ENCODE data around the gene KLRB1. TPM values are rescaled to one million over a fixed set of nuclear protein-coding genes. Genes with fewer than 3 reads are reported as not detected.
A peak's percentile ranks its signal among the peaks of the same experiment; 100 is the strongest.
"Not testable (repeated sequence)": the region's sequence is repeated elsewhere in the genome, so short reads cannot be mapped to it uniquely, and the experiment has no call there.

KLRB1 gene
- total RNA-seq, 2 experiments from 2014 or later, result 4.7 to 4.9 TPM

GRCh38 chr12:9648701-9649531 is 41.2 kb upstream of the KLRB1 start:
- peaks cover 80% of the 10 kb centered on the region for H3K36me3 Mint-ChIP-seq (ENCODE audit: low read depth)
- H3K27me3 Mint-ChIP-seq, result no peaks in the 10 kb centered on the region
- H3K27ac Mint-ChIP-seq, result peak overlapping the region; percentile 99
- no peak for ATAC-seq
- peaks cover 53% of the 10 kb centered on the region for H3K4me1 Mint-ChIP-seq (ENCODE audit: low read depth)
- DNase-seq, result peak; percentile 24
- intact Hi-C loops (cut with micrococcal nuclease), result loop anchor here (1.0 to 5.0 kb wide), 2 partner anchors 24 to 93 kb away; no protein-coding TSS in a partner anchor
- TF ChIP-seq, protein P1, sequence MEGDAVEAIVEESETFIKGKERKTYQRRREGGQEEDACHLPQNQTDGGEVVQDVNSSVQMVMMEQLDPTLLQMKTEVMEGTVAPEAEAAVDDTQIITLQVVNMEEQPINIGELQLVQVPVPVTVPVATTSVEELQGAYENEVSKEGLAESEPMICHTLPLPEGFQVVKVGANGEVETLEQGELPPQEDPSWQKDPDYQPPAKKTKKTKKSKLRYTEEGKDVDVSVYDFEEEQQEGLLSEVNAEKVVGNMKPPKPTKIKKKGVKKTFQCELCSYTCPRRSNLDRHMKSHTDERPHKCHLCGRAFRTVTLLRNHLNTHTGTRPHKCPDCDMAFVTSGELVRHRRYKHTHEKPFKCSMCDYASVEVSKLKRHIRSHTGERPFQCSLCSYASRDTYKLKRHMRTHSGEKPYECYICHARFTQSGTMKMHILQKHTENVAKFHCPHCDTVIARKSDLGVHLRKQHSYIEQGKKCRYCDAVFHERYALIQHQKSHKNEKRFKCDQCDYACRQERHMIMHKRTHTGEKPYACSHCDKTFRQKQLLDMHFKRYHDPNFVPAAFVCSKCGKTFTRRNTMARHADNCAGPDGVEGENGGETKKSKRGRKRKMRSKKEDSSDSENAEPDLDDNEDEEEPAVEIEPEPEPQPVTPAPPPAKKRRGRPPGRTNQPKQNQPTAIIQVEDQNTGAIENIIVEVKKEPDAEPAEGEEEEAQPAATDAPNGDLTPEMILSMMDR (IDR thresholded peaks at IDR 0.05), result no peak
- ChIA-PET POLR2A (interaction anchor here (0.8 to 26.1 kb wide), 21 partner anchors 10 to 906 kb away, joined by 3 to 745 read pairs (median 6); partner anchors contain the start of genes CD69, CLEC2B and CLEC2D), CTCF (interaction anchor here (0.9 to 2.7 kb wide), 10 partner anchors 13 to 607 kb away, joined by 3 to 9 read pairs (median 6); partner anchors contain the start of gene CD69)
- H3K9me3 Mint-ChIP-seq, result peaks cover 12% of the 10 kb centered on the region
- H3K4me3 Mint-ChIP-seq, result peak overlapping the region; percentile 98

DNA sequence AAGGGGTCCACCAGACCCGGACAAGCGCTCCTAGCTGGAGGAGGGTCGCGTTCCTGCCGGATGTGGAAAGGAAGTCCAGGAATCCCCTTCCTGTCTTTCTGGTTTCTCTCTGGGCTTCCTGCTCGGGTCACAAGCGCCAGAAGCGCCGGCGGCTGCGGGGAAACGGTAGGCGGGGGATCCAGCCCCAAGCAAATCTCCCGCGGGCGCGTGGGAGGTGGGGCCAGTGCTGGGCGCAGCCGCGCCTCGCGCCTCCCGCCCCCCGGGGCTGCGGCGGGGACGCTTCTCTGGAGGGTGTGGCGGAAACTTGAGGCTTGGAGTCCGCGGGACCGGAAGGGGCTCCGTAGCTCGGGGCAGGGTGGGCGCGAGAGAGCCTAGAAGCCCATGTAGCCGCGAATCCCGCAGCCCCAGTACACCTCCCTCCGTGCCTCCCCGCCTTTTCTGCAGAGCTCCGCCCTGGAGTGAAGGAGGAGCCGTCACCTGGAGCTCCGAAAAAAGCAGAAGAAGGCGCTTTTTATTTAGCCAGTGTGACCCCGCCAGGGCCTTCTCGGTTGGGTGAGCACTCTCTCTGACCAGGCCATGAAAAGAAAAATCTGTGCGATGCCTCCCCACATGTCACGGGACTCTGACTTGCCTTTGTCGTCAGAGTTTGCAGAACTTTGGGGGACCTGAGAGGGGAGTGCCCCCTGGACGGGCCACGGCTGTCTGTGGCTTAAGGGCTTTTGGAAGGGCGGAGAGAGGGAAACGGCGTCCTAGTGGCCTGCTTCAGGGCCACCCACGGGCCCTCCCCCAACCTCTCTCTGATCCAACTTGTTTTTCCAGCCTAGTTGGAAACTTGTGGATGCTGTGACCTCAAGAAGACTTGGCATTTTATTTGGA is 40.3 kb upstream of the KLRB1 start:
- Mint-ChIP-seq H3K27ac (peak overlapping the region; percentile 99), H3K27me3 (no peaks in the 10 kb centered on the region), H3K36me3 (ENCODE audit: low read depth) (peaks cover 78% of the 10 kb centered on the region), H3K4me1 (ENCODE audit: low read depth) (peaks cover 53% of the 10 kb centered on the region), H3K4me3 (peak overlapping the region; percentile 98), H3K9me3 (peaks cover 12% of the 10 kb centered on the region)
- ChIA-PET CTCF (interaction anchor here (0.9 to 2.7 kb wide), 15 partner anchors 12 to 606 kb away, joined by 3 to 13 read pairs (median 5); partner anchors contain the start of genes CD69 and CLEC2D), POLR2A (interaction anchor here (0.6 to 26.1 kb wide), 26 partner anchors 8 to 907 kb away, joined by 3 to 745 read pairs (median 6); partner anchors contain the start of genes CD69, CLEC2B and CLEC2D)
- TF ChIP-seq, protein P1 (IDR thresholded peaks at IDR 0.05), result no peak
- ATAC-seq (peak; percentile 72), DNase-seq (peak; percentile 95)
- intact Hi-C loops (cut with micrococcal nuclease), result loop anchor here (1.0 to 5.0 kb wide), 2 partner anchors 25 to 94 kb away; no protein-coding TSS in a partner anchor

- TF ChIP-seq, protein P1 (IDR thresholded peaks at IDR 0.05), result no peak
- CTCF ChIA-PET, result interaction anchor here (0.9 to 2.7 kb wide), 13 partner anchors 11 to 114 kb away, joined by 3 to 13 read pairs (median 5); partner anchors contain the start of genes CD69 and CLEC2D
- POLR2A ChIA-PET, result interaction anchor here (0.6 to 26.1 kb wide), 21 partner anchors 8 to 741 kb away, joined by 3 to 745 read pairs (median 6); partner anchors contain the start of genes CD69, CLEC2B and CLEC2D
- Mint-ChIP-seq H3K9me3 (peaks cover 18% of the 10 kb centered on the region), H3K4me1 (ENCODE audit: low read depth) (peaks cover 58% of the 10 kb centered on the region), H3K27ac (peak overlapping the region; percentile 99), H3K4me3 (peak overlapping the region; percentile 98), H3K36me3 (ENCODE audit: low read depth) (peaks cover 82% of the 10 kb centered on the region), H3K27me3 (no peaks in the 10 kb centered on the region)
- DNase-seq (peak; percentile 20), ATAC-seq (peak; percentile 3)
- intact Hi-C loops (cut with micrococcal nuclease), result loop anchor here (5.0 kb wide), 1 partner anchor 95 kb away; no protein-coding TSS in a partner anchor
Measured at GRCh38 chr12:9646794-9647781, 39.4 kb upstream of the KLRB1 start.

- Mint-ChIP-seq H3K4me3 (peak overlapping the region; percentile 66), H3K4me1 (ENCODE audit: low read depth) (peaks cover 54% of the 10 kb centered on the region), H3K27ac (peak overlapping the region; percentile 85), H3K36me3 (ENCODE audit: low read depth) (peaks cover 81% of the 10 kb centered on the region), H3K9me3 (peaks cover 25% of the 10 kb centered on the region)
- ATAC-seq (peak; percentile 4), DNase-seq (peak; percentile 69)
- H3K27me3 Mint-ChIP-seq, result not testable (repeated sequence)
- POLR2A ChIA-PET, result interaction anchor here (1.1 to 19.2 kb wide), 4 partner anchors 10 to 221 kb away, joined by 4 to 745 read pairs (median 6); partner anchors contain the start of gene CLEC2D
- CTCF ChIA-PET, result interaction anchor here (1.0 to 1.1 kb wide), 2 partner anchors 10 to 12 kb away, joined by 3 to 4 read pairs; no protein-coding TSS in a partner anchor
- intact Hi-C loops (cut with micrococcal nuclease), result loop anchor here (5.0 kb wide), 1 partner anchor 97 kb away; no protein-coding TSS in a partner anchor
Measured at GRCh38 chr12:9644985-9645551, 37.4 kb upstream of the KLRB1 start.

Data from activated CD8-positive, alpha-beta T cell treated with anti-CD3 and anti-CD28 coated beads for 36 hours (primary cell).